ENCODE data around the gene DOCK1. TPM values are rescaled to one million over a fixed set of nuclear protein-coding genes. Genes with fewer than 3 reads are reported as not detected.

Gene DOCK1
- total and polyA plus RNA-seq, 2 donors (not counting 1 experiment from before 2014, with no cell fraction given): 20.5 to 91.0 TPM

- no peaks in the 10 kb centered on the region for H3K27me3 ChIP-seq (ENCODE audit: control insufficient read depth, insufficient read depth, low read length)
- no peaks in the 10 kb centered on the region for H3K79me2 ChIP-seq (ENCODE audit: control insufficient read depth, insufficient read depth, low read length)
- no peak for DNase-seq (ENCODE audit: low read depth in 2 of 2)
- H3K4me2 ChIP-seq (ENCODE audit: extremely low read depth, insufficient read depth, low read length): no peak overlapping the region
- H4K20me1 ChIP-seq (ENCODE audit: control insufficient read depth, extremely low read depth, insufficient read depth, low read length): no peaks in the 10 kb centered on the region
- H3K36me3 ChIP-seq (ENCODE audit: control insufficient read depth, insufficient read depth, low read length): no peaks in the 10 kb centered on the region
- no peak overlapping the region for H3K4me3 ChIP-seq (replicated peaks in 1 of 4; ENCODE audit: control extremely low read depth in 1 of 4, insufficient read depth in 1 of 4, low read depth in 3 of 4, low read length in 4 of 4)
- H2AFZ ChIP-seq (ENCODE audit: low read length): no peak overlapping the region
- no peak overlapping the region for H3K27ac ChIP-seq (ENCODE audit: insufficient read depth, low read length)
- H3K9me3 ChIP-seq (ENCODE audit: control insufficient read depth, insufficient read depth, low read depth, low read length): no peaks in the 10 kb centered on the region
- H3K4me1 ChIP-seq (ENCODE audit: control insufficient read depth, extremely low read depth, insufficient read depth, low read length): no peaks in the 10 kb centered on the region
- H3K9ac ChIP-seq (ENCODE audit: insufficient read depth, low read length): no peak overlapping the region
- TF ChIP-seq CTCF (conservative IDR thresholded peaks at IDR 0.05 in 1 of 2, IDR thresholded peaks at IDR 0.05 in 1 of 2; ENCODE audit: low read depth in 1 of 2, low read length in 2 of 2) (no peak), EZH2 (IDR thresholded peaks at IDR 0.05; ENCODE audit: low read length, missing control alignments) (no peak)
These were observed 470.8 kb downstream of the DOCK1 start for GRCh38 chr10:127376071-127376470.

GRCh38 chr10:127378628-127379027, 473.4 kb downstream of the DOCK1 start:
- DNase-seq (ENCODE audit: low read depth in 2 of 2): no peak
- Histone ChIP-seq H3K4me3 (replicated peaks in 1 of 4; ENCODE audit: control extremely low read depth in 1 of 4, insufficient read depth in 1 of 4, low read depth in 3 of 4, low read length in 4 of 4) (no peak overlapping the region), H3K79me2 (ENCODE audit: control insufficient read depth, insufficient read depth, low read length) (no peaks in the 10 kb centered on the region), H3K4me2 (ENCODE audit: extremely low read depth, insufficient read depth, low read length) (no peak overlapping the region), H4K20me1 (ENCODE audit: control insufficient read depth, extremely low read depth, insufficient read depth, low read length) (no peaks in the 10 kb centered on the region), H3K36me3 (ENCODE audit: control insufficient read depth, insufficient read depth, low read length) (no peaks in the 10 kb centered on the region), H3K4me1 (ENCODE audit: control insufficient read depth, extremely low read depth, insufficient read depth, low read length) (no peaks in the 10 kb centered on the region), H3K9me3 (ENCODE audit: control insufficient read depth, insufficient read depth, low read depth, low read length) (no peaks in the 10 kb centered on the region), H3K27me3 (ENCODE audit: control insufficient read depth, insufficient read depth, low read length) (no peaks in the 10 kb centered on the region), H3K9ac (ENCODE audit: insufficient read depth, low read length) (no peak overlapping the region), H3K27ac (ENCODE audit: insufficient read depth, low read length) (no peak overlapping the region), H2AFZ (ENCODE audit: low read length) (no peak overlapping the region)
- TF ChIP-seq CTCF (conservative IDR thresholded peaks at IDR 0.05 in 1 of 2, IDR thresholded peaks at IDR 0.05 in 1 of 2; ENCODE audit: low read depth in 1 of 2, low read length in 2 of 2): no peak
- no peak for TF ChIP-seq EZH2 (IDR thresholded peaks at IDR 0.05; ENCODE audit: low read length, missing control alignments)

- H3K4me1 ChIP-seq (ENCODE audit: control insufficient read depth, extremely low read depth, insufficient read depth, low read length): no peaks in the 10 kb centered on the region
- H2AFZ ChIP-seq (ENCODE audit: low read length): no peak overlapping the region
- no peak overlapping the region for H3K4me3 ChIP-seq (replicated peaks in 1 of 4; ENCODE audit: control extremely low read depth in 1 of 4, insufficient read depth in 1 of 4, low read depth in 3 of 4, low read length in 4 of 4)
- no peak overlapping the region for H3K4me2 ChIP-seq (ENCODE audit: extremely low read depth, insufficient read depth, low read length)
- no peak overlapping the region for H3K9ac ChIP-seq (ENCODE audit: insufficient read depth, low read length)
- H3K79me2 ChIP-seq (ENCODE audit: control insufficient read depth, insufficient read depth, low read length): no peaks in the 10 kb centered on the region
- no peak overlapping the region for H3K27ac ChIP-seq (ENCODE audit: insufficient read depth, low read length)
- no peak for DNase-seq (ENCODE audit: low read depth in 2 of 2)
- no peak for TF ChIP-seq EZH2 (IDR thresholded peaks at IDR 0.05; ENCODE audit: low read length, missing control alignments)
- no peak for TF ChIP-seq CTCF (conservative IDR thresholded peaks at IDR 0.05 in 1 of 2, IDR thresholded peaks at IDR 0.05 in 1 of 2; ENCODE audit: low read depth in 1 of 2, low read length in 2 of 2)
- no peaks in the 10 kb centered on the region for H4K20me1 ChIP-seq (ENCODE audit: control insufficient read depth, extremely low read depth, insufficient read depth, low read length)
- no peaks in the 10 kb centered on the region for H3K36me3 ChIP-seq (ENCODE audit: control insufficient read depth, insufficient read depth, low read length)
- no peaks in the 10 kb centered on the region for H3K27me3 ChIP-seq (ENCODE audit: control insufficient read depth, insufficient read depth, low read length)
- no peaks in the 10 kb centered on the region for H3K9me3 ChIP-seq (ENCODE audit: control insufficient read depth, insufficient read depth, low read depth, low read length)
These were observed 479.3 kb downstream of the DOCK1 start for GRCh38 chr10:127384532-127384931.

Measured in fibroblast of lung (primary cell).